ENCODE data around the gene ALPK1. TPM values are rescaled to one million over a fixed set of nuclear protein-coding genes. Genes with fewer than 3 reads are reported as not detected.

The ALPK1 gene
- total RNA-seq, 1 donor from 2014 or later: 4.1 TPM

- Mint-ChIP-seq H3K36me3 (ENCODE audit: low read depth, unreplicated experiment) (peaks cover 18% of the 10 kb centered on the region), H3K4me1 (ENCODE audit: unreplicated experiment) (no peaks in the 10 kb centered on the region), H3K27me3 (ENCODE audit: unreplicated experiment) (peaks cover 11% of the 10 kb centered on the region), H3K27ac (ENCODE audit: unreplicated experiment) (no peak overlapping the region), H3K4me3 (ENCODE audit: unreplicated experiment) (no peak overlapping the region), H3K9me3 (ENCODE audit: unreplicated experiment) (no peaks in the 10 kb centered on the region)
- DNase-seq (ENCODE audit: low spot score): no peak
- TF ChIP-seq CTCF (IDR thresholded peaks at IDR 0.05; ENCODE audit: unreplicated experiment): no peak
Measured at GRCh38 chr4:112357453-112357852, 60.3 kb downstream of the ALPK1 start.

GRCh38 chr4:112357897-112358296 is 60.7 kb downstream of the ALPK1 start:
- no peak for TF ChIP-seq CTCF (IDR thresholded peaks at IDR 0.05; ENCODE audit: unreplicated experiment)
- Mint-ChIP-seq H3K9me3 (ENCODE audit: unreplicated experiment) (no peaks in the 10 kb centered on the region), H3K27ac (ENCODE audit: unreplicated experiment) (no peak overlapping the region), H3K27me3 (ENCODE audit: unreplicated experiment) (peaks cover 11% of the 10 kb centered on the region), H3K4me1 (ENCODE audit: unreplicated experiment) (no peaks in the 10 kb centered on the region), H3K4me3 (ENCODE audit: unreplicated experiment) (no peak overlapping the region), H3K36me3 (ENCODE audit: low read depth, unreplicated experiment) (peaks cover 18% of the 10 kb centered on the region)
- DNase-seq (ENCODE audit: low spot score): no peak

- H3K4me1 Mint-ChIP-seq (ENCODE audit: unreplicated experiment): no peaks in the 10 kb centered on the region
- no peak overlapping the region for H3K27ac Mint-ChIP-seq (ENCODE audit: unreplicated experiment)
- H3K36me3 Mint-ChIP-seq (ENCODE audit: low read depth, unreplicated experiment): peaks cover 18% of the 10 kb centered on the region
- no peaks in the 10 kb centered on the region for H3K9me3 Mint-ChIP-seq (ENCODE audit: unreplicated experiment)
- H3K4me3 Mint-ChIP-seq (ENCODE audit: unreplicated experiment): no peak overlapping the region
- peaks cover 11% of the 10 kb centered on the region for H3K27me3 Mint-ChIP-seq (ENCODE audit: unreplicated experiment)
- TF ChIP-seq CTCF (IDR thresholded peaks at IDR 0.05; ENCODE audit: unreplicated experiment): no peak
- no peak for DNase-seq (ENCODE audit: low spot score)
Measured at GRCh38 chr4:112358415-112358814, 61.2 kb downstream of the ALPK1 start.

- Mint-ChIP-seq H3K27me3 (ENCODE audit: unreplicated experiment) (peaks cover 11% of the 10 kb centered on the region), H3K36me3 (ENCODE audit: low read depth, unreplicated experiment) (peaks cover 18% of the 10 kb centered on the region), H3K27ac (ENCODE audit: unreplicated experiment) (no peak overlapping the region), H3K9me3 (ENCODE audit: unreplicated experiment) (no peaks in the 10 kb centered on the region), H3K4me1 (ENCODE audit: unreplicated experiment) (no peaks in the 10 kb centered on the region), H3K4me3 (ENCODE audit: unreplicated experiment) (no peak overlapping the region)
- no peak for TF ChIP-seq CTCF (IDR thresholded peaks at IDR 0.05; ENCODE audit: unreplicated experiment)
- DNase-seq (ENCODE audit: low spot score): no peak
Measured at GRCh38 chr4:112358952-112359749, 62.0 kb downstream of the ALPK1 start.

GRCh38 chr4:112361181-112361791 is 64.1 kb downstream of the ALPK1 start:
- Mint-ChIP-seq H3K4me1 (ENCODE audit: unreplicated experiment) (no peaks in the 10 kb centered on the region), H3K9me3 (ENCODE audit: unreplicated experiment) (no peaks in the 10 kb centered on the region), H3K4me3 (ENCODE audit: unreplicated experiment) (no peak overlapping the region), H3K27ac (ENCODE audit: unreplicated experiment) (no peak overlapping the region), H3K36me3 (ENCODE audit: low read depth, unreplicated experiment) (peaks cover 15% of the 10 kb centered on the region), H3K27me3 (ENCODE audit: unreplicated experiment) (peaks cover 6% of the 10 kb centered on the region)
- TF ChIP-seq CTCF (IDR thresholded peaks at IDR 0.05; ENCODE audit: unreplicated experiment): no peak
- no peak for DNase-seq (ENCODE audit: low spot score)
